ENCODE results near the gene ARHGAP19. TPM values are rescaled to one million over a fixed set of nuclear protein-coding genes. Genes with fewer than 3 reads are reported as not detected.
"Not testable (repeated sequence)": the region's sequence is repeated elsewhere in the genome, so short reads cannot be mapped to it uniquely, and the experiment has no call there.

The ARHGAP19 gene
- total RNA-seq, 1 donor from 2014 or later = 11.7 TPM

DNA sequence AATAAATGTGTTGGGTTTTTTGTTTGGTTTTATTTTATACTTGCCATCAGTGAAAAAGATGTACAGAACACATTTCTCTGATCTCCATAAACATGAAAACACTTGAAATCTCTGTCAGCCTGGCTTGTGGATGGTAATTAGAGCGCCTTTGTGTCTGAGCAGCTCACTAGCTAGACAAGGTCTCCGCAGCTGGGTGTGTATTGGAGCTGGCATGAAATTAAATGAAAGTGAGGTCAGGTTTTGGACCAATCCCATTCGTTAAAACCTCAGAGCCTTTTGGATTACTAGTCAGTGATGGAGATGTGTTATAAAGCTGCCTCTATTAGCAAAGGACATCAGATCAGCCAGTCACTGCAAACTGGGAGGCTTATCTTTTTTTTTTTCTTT, 29.4 kb upstream of the ARHGAP19 start:
- no peak for DNase-seq (ENCODE audit: low read depth in 2 of 2)

DNA sequence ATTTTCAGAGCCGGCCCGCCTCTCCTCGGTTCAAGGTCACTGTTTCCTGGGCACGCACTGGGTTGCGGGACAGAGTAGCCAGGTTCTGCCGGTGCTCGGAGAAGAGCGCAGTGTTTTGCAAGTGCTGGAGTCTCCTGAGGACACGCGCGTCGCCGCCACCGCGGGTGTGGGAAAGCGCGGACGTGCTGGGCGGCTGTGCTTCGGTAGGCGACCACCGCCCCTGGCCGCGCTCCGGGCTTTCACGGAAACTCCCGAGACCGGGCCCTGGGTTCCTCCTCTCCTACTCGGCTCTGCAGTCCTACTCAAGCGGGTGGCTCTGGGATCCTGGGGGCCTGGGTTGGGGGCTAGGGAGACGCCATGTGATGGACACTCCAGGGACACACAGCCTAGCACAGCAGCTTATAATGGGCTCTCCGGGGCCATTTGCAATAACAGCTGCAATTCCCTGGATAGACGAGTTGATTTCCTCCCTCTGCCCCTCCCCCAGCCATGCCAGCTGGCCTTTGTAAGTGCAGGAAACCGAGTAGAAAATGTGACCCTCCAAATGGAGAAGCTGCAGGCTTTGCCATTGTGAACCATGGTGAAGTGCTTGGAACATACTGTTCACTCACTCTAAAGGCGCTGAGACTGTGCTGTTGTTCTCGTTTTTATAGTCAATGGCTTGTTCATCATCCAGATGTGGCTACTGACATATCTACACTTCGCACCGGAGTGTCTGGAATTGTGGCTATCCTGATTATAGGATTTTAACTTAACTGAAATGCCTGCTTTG, 28.8 kb upstream of the ARHGAP19 start:
- DNase-seq (ENCODE audit: low read depth in 2 of 2) = peak in 1 of 2 donors; percentile 29

DNA sequence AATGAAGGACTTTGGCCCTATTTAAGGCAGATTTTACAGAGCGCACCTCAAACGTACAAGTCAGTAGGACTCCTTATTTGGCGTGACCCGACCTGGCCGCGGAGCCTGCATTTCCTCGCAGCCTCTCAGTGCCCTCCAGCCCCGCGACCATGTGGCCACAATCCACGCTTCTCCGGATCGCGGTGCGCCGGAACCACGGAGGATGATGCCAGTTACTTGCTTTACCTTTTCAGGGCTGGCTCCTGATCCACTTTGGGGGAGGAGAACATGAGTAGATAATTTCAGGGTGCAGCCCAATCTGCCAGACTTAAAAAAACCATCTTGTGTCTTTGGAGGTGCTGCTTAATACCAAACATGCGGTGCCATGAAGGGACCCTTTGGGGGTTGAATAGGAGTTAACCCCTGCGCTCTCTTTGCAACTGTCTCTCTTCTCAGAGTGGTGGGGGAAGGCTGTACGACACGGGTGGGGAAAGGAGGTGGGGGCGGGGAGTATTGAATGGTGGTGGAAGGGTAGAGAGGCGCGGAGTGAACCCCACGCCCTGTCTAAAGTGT, 28.1 kb upstream of the ARHGAP19 start:
- DNase-seq (ENCODE audit: low read depth in 2 of 2) = no peak

DNA sequence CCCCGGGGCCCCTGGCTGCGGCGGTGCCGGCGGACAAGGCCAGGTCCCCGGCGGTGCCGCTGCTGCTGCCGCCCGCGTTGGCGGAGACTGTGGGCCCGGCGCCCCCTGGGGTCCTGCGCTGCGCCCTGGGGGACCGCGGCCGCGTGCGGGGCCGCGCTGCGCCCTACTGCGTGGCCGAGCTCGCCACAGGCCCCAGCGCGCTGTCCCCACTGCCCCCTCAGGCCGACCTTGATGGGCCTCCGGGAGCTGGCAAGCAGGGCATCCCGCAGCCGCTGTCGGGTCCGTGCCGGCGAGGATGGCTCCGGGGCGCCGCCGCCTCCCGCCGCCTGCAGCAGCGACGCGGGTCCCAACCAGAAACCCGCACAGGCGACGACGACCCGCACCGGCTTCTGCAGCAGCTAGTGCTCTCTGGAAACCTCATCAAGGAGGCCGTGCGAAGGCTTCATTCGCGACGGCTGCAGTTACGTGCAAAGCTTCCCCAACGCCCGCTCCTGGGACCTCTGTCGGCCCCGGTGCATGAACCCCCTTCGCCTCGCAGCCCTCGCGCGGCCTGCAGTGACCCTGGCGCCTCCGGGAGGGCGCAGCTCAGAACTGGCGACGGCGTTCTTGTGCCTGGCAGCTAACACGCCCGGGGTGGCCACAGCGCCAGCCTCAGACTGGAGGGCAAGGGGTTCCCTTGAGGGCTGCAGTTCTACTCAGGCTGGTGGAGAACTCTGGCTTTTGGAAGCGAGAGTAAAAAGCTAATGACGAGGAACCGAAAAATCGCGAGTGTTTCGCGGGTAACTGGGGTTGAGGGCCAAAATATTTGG, 27.4 kb upstream of the ARHGAP19 start:
- DNase-seq (ENCODE audit: low read depth in 2 of 2) = peak in 1 of 2 donors; percentile 32

DNA sequence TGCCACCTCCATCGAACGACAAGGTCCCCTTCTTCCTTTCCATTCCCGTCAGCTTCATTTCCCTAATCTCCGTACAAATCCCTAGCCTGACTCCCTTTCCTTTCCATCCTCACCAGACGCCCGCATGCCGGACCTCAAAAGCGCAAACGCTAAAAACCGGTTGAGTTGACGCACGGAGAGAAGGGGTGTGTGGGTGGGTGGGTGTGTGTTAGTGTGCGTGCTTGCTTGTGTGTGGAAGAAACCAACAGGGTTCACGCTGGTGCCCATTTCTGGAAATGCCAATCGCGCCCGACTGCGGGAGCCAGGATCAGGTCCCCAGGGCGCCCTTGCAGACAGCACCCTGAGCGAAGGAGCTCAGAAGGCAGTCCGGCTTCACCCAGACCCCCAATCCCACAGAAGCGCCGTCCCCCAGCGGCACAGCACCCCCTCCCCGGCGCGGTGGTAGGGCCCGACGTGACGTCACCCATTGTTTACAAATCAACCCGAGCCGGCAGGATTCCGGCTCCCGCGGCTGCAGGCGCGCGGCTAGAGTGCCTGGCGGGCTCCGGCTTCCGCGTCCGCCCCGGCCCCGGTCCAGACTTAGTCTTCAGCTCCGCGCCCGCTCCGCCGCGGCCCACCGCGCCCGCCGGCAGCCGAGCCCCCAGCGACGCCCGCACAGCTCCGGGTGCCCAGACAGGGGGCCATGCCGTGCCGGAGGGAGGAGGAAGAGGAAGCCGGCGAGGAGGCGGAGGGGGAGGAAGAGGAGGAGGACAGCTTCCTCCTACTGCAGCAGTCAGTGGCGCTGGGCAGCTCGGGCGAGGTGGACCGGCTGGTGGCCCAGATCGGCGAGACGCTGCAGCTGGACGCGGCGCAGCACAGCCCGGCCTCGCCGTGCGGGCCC, 26.6 kb upstream of the ARHGAP19 start, which contains the start of gene FRAT1:
Gene FRAT1, plus strand, starts transcription at position 500 of the 880 bp plus-strand sequence. Its CDS starts 183 bp downstream, at position 683.
- DNase-seq (ENCODE audit: low read depth in 2 of 2) = peak; percentile 74 to 92

DNA sequence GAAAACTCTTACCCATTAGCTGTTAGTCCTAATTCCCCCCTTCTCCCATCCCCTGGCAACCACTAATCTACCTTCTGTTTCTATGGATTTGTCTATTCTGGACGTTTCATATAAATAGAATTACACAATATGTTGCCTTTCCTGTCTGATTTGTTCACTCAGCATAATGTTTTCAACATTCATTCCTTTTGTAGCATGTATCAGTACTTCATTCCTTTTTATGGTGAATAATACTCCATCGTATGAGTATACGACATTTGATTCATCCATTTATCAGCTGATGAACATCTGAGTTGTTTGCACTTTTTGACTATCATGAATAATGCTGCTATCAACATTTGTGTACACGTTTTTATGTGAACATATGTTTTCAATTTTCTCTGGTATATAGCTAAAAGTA, 22.2 kb upstream of the ARHGAP19 start:
- DNase-seq (ENCODE audit: low read depth in 2 of 2) = no peak

DNA sequence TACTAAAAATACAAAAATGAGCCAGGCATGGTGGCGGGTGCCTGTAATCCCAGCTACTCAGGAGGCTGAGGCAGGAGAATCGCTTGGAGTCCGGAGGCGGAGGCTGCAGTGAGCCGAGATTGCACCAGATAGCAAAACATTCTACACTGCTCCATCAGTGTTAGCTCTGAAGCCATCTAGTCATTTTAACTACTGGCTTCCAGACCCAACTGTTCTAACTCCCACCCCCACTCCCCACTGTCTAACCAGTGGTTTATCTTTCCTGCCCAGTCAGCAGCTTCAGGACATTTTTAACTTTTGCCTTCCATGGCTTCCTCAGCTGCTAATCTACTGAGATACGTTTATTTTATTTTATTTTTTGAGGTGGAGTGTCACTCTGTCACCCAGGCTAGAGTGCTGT, 20.5 kb upstream of the ARHGAP19 start:
- DNase-seq (ENCODE audit: low read depth in 2 of 2) = no peak

DNA sequence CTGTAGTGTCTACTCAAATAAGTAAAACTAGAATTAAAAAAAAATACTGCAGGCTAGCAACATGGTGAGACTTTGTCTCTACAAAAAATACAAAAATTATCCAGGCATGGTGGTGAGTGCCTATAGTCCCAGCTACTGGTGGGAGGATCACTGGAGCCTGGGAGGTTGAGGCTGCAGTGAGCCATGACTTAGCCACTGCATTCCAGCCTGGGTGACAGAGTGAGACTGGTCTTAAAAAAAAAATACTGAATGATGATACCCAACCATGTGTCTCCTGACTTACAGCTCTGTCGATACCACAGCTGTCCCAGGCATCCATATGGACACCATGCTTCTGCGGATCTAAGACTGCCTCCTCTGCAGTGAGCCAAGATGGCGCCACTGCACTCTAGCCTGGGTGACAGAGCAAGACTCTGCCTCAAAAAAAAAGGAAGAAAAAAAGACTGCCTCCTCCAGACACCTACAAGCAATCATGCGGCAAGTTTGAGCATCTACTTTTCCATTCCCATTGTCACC, 18.7 kb upstream of the ARHGAP19 start:
- DNase-seq (ENCODE audit: low read depth in 2 of 2) = no peak

DNA sequence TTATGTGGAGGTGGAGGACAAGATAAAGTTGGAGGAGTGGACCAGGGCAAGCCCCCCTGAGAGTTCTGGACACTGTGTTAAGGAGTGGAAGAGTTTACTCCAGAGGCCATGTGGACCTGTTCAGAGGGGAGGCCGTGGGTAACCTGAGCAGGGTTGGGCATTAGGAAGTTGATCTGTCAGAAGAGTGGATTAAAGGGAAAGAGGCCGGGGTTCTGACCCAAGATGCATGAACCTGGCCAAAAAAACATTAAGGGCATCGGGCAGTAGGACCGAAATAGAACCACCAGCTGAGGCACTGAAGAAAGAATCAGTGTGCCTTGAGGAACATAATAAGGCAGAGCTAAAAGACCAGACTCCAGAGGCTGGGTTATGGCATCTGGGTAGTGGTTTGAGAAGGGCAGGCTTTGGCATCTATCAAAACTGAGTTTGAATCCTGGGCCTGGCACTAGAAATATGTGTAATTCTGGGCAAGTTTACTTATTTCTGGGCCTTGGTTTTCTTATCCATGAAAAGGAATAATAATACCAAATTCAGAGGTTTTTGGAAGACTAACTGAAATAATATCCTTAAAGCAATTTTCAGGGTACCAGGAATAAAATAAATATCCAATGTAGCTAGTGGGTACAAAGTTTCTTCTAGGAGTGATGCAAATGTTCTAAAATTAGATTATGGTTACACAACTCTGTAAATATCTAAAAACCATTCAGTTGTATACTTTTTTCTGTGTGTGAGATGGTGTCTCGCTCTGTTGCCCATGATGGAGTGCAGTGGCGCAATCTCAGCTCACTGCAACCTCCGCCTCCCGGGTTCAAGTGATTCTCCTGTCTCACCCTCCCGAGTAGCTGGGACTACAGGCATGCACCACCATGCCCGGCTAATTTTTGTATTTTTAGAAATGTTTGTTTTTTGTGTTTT, 15.7 kb upstream of the ARHGAP19 start:
- no peak for DNase-seq (ENCODE audit: low read depth in 2 of 2)

DNA sequence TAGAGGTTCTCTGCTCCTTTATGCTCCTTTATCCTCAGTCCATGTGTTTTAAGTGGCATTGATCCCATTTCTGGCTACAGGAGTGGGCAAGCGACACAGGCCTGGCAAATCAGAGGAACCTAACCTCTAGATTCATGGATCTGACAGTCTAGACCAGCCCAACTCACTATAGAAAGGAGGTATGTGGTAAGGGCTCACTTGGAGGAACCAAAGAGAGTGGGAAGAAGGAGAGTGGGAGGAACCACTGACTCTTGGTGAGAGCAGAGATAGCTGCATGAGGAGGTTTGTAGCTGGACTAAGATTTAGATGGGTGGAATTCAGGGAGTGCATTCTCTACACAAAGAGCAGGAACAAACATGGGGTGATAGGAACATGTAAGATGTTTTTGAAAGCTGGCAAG, 15.0 kb upstream of the ARHGAP19 start:
- DNase-seq (ENCODE audit: low read depth in 2 of 2) = no peak

DNA sequence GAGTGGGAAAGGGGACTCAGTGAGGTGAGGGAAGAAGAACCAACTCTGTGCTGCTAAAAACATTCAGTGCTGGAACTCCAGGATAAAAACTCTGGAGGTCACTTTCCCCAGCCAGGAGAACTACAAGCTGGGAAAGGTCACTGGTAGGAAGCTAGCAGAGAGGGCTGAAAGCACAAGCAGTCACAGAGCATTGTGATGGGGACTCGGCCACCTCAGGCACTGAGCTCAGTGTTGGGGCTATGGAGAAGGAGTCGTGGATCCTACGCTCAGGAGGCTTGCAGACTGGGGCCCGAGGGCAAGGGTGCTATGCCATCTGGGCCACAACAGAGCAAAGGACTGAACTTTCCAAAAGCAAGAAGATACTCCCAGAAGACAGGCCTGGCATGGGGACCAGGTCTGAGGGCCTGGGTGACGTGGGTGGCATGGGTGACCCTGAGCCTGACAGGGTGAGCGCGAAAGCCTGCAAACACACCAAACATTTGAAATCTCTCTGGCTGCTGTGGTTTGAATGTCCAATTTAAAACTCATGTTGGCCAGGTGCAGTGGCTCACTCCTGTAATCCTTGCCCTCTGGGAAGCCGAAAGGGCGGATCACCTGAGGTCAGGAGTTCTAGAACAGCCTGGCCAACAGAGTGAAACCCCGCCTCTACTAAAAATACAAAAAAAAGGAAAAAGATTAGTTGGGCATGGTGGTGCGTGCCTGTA, 9.8 kb upstream of the ARHGAP19 start:
- no peak for DNase-seq (ENCODE audit: low read depth in 2 of 2)

DNA sequence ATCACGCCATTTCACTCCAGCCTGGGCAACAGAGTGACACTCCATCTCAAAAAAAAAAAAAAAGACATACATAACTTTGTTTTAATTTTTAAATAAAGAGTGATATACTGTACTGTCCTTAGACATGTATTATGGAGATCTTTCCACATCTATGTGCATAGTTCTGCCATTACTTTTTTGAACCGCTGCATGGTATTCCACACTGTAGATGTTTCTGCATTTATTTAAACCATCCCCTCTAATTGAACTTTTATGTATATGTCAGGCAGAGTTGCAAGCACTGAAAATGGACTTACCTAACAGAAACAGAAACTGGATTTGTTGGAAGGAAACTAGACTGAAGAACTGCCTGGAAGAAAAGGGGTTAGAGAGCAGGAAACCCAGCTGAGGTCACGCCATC, 8.5 kb upstream of the ARHGAP19 start:
- no peak for DNase-seq (ENCODE audit: low read depth in 2 of 2)

DNA sequence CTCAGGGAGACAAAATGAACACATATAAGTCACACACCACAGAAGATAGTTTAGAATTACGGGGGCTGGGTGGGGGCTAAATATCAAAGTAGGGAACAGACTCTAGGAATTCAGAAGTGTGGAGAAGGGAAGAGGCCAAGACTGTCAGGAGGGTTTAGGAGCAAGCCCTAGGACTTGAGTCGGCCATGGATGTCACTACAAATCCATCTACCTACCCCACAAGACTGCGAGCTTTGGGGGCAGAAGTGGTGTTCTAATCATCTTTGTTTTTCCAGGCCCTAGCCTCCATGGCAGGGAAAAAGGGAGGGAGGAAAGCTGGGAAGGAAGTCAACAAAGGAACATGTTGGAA, 5.8 kb upstream of the ARHGAP19 start:
- DNase-seq (ENCODE audit: low read depth in 2 of 2) = no peak

DNA sequence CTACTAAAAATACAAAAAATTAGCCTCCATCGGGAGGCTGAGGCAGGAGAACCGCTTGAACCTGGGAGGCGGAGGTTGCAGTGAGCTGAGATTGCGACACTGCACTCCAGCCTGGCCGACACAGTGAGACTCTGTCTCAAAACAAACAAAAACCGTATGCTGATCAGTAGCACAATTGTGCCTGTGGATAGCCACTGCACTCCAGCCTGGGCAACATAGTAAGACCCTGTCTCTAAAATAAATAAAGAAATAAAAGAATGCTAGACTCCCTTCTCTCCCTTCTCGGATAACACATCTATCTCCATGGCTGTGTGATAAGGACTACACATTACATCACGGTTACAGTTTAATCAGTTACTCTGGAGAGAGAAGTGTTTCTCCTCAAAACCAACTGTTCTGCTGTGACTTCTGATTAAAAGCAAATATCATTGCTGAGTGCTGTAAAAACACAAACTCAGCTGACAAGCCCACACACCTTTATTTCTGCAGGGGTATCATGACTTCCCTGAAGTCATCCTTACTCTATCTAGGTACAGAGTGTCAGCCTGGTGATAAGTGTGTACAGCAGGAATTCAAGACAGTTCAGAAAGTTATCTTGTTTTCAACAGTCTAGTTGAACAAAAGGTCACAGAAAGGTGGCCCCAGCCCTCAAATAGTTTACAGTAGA, 5.3 kb upstream of the ARHGAP19 start:
- no peak for DNase-seq (ENCODE audit: low read depth in 2 of 2)

DNA sequence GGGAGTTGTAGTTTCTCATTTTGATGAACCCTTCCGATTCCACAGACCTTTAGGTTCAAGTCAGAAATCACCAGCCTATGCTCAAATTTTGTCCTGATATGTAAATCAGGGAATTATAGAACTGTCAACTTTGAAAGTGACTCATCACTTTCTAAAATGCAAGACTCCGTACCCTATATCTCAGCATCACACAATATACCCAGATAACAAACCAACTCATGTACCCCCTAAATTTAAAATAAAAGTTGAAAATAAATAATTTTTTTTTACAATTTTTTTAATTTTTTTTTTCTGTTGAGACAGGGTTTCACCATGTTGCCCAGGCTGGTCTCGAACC, 393 bp upstream of the ARHGAP19 start:
- no peak for DNase-seq (ENCODE audit: low read depth in 2 of 2)

DNA sequence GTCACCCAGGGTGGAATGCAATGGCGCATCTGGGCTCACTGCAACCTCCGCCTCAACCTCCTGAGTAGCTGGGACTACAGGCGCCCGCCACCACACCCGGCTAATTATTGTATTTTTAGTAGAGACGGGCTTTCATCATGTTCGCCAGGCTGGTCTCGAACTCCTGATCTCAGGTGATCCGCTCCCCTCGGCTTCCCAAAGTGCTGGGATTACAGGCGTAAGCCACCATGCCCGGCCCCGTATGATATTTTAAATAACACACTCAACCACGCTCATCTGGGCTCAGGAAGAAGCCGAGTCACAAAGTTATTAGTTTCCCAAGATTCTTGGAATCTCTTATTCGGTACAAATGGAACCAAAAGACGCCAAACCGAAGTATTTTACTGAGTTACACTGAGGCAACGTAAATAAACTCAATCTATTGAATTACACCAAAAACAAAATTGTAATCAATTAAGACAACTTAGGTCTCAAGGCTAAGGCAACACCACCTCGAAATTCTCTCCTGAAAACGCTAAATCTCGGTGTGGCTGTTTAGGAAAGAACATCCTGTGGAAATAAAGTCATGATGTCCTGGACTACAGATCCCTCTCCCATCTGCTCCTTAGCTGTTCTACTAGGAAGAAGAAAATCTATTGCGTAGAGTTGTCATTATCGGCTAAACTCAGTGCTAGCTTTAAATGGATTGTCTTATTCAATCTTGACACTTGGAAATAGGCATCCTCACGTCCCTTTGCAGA, 910 bp downstream of the ARHGAP19 start:
- no peak for DNase-seq (ENCODE audit: low read depth in 2 of 2)

DNA sequence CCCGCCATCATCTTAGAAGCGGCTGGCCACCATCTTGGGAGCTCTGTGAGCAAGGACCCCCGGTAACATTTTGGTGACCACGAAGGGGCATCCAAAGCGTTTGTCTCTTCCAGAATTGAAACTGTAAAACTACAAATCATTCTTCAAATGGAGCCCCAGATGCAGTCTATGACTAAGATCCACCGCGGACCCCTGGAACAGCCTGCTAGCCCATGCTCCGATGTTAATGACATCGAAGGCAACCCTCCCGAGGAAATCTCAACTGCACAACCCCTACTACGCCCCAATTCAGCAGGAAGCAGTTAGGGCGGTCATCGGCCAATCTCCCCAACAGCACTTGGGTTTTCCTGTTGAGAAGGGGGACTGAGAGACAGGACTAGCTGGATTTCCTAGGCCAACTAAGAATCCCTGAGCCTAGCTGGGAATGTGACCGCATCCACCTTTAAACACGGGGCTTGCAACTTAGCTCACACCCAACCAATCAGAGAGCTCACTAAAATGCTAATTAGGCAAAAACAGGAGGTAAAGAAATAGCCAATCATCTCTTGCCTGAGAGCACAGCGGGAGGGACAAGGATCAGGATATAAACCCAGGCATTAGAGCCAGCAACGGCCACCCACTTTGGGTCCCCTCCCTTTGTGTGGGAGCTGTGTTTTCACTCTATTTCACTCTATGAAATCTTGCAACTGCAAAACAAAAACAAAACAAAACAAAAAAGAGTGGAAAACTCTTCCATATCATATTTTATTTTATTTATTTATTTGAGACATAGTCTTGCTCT, 1.7 kb downstream of the ARHGAP19 start:
- not testable (repeated sequence) for DNase-seq (ENCODE audit: low read depth in 2 of 2)

DNA sequence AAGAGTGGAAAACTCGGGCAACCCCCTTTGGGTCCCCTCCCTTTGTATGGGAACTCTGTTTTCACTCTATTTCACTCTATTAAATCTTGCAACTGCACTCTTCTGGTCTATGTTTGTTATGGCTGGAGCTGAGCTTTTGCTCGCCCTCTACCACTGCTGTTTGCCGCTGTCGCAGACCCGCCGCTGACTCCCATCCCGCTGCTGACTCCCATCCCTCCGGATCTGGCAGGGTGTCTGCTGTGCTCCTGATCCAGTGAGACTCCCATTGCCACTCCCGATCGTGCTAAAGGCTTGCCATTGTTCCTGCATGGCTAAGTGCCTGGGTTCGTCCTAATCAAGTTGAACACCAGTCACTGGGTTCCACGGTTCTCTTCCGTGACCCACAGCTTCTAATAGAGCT, 2.4 kb downstream of the ARHGAP19 start:
- DNase-seq (ENCODE audit: low read depth in 2 of 2) = not testable (repeated sequence)
